K562 (cell line): Measurements from ENCODE around the gene RAD52. TPM values are rescaled to one million over a fixed set of nuclear protein-coding genes. Genes with fewer than 3 reads are reported as not detected.

ENCODE experiments used
- ATAC-seq: fragments of 200-7000 bp; cut with Tn5 transposase; 3 replicates; pipeline ENCODE4 v1.9.1; 2020; ENCODE audit warnings: moderate library complexity
- BruUV-seq: library from RNA; stranded (reverse); fragments of 400-500 nt; replicated peaks from 2 replicates; lab custom pipeline; 2021; lab: Mats Ljungman, UMichigan
- CTCF ChIA-PET: fragments of 300-600 bp; formaldehyde crosslinking; extraction: SDS; loops from one replicate; lab custom pipeline; 2021; ENCODE audit warnings: low intra/inter-chr PET ratio; lab: Yijun Ruan, JAX
- POLR2A ChIA-PET: fragments of 300-600, 350-650 bp; sonication (Branson Sonifier 250); formaldehyde crosslinking; extraction: SDS; loops from one replicate; lab custom pipeline; 2021; ENCODE audit warnings: antibody characterized with exemption, inconsistent platforms; lab: Yijun Ruan, JAX
- DNase-seq, 4 experiments: peaks; one replicate each; pipeline versions ENCODE4 v3.0.0 to v3.0.0-alpha.2; 2011 to 2018; ENCODE audit warnings: low spot score in 3 of 4, mixed read lengths in 3 of 4; ENCODE audit errors: extremely low read depth in 1 of 4
- FAIRE-seq: peaks from 2 replicates; lab custom pipeline; 2011; peaks lifted over from hg19 to GRCh38; lab: Jason Lieb, UNC
- H2AFZ ChIP-seq: 2 replicates; pipeline ENCODE4 v1.6.0; 2011; ENCODE audit warnings: low read depth, low read length, control low read depth, inconsistent platforms
- H3K27ac ChIP-seq: fragments of 200-600 bp; 3 replicates; pipeline ENCODE4 v1.8.0; 2011; ENCODE audit warnings: low read depth, mild to moderate bottlenecking, control low read depth, inconsistent platforms, low read length, moderate library complexity, mixed read lengths; ENCODE audit errors: extremely low read depth
- H3K27me3 ChIP-seq, 2 experiments: fragments of 300-600 bp in 1 of 2; 2 replicates in 1 of 2; 3 replicates in 1 of 2; pipeline versions ENCODE4 v1.6.0 to v1.8.0; 2011; ENCODE audit warnings: inconsistent platforms in 2 of 2, low read length in 2 of 2, mild to moderate bottlenecking in 1 of 2, mixed read lengths in 1 of 2, moderate library complexity in 1 of 2; ENCODE audit not compliant: control insufficient read depth in 2 of 2, insufficient read depth in 2 of 2
- H3K36me3 ChIP-seq: fragments of 300-600 bp; 3 replicates; pipeline ENCODE4 v1.8.0; 2011; ENCODE audit warnings: mild to moderate bottlenecking, low read length, inconsistent platforms; ENCODE audit not compliant: control insufficient read depth, insufficient read depth
- H3K4me1 ChIP-seq, 2 experiments: fragments of 200-600 bp in 1 of 2; replicated peaks in 1 of 2; 2 replicates in 1 of 2; 3 replicates in 1 of 2; pipeline versions ENCODE4 v1.5.1 to v1.8.0; 2011; ENCODE audit warnings: inconsistent platforms in 2 of 2, low read length in 2 of 2, mild to moderate bottlenecking in 1 of 2, mixed read lengths in 1 of 2, moderate library complexity in 1 of 2; ENCODE audit not compliant: control insufficient read depth in 2 of 2, insufficient read depth in 2 of 2
- H3K4me2 ChIP-seq: 2 replicates; pipeline ENCODE4 v1.6.1; 2011; ENCODE audit warnings: low read length, control low read depth, inconsistent platforms, mixed read lengths; ENCODE audit not compliant: insufficient read depth
- H3K4me3 ChIP-seq: fragments of 200-600 bp; sonication (generic), shearing (Covaris generic); 2 replicates; pipeline ENCODE4 v1.5.1; 2016; ENCODE audit warnings: control low read depth, inconsistent platforms
- H3K79me2 ChIP-seq: fragments of 200-600 bp; 3 replicates; pipeline ENCODE4 v1.8.0; 2011; ENCODE audit warnings: low read length, inconsistent platforms; ENCODE audit not compliant: control insufficient read depth, insufficient read depth
- H3K9ac ChIP-seq, 2 experiments: 2 replicates each; pipeline versions ENCODE4 v1.6.0 to v1.6.1; 2011; ENCODE audit warnings: low read depth in 2 of 2, low read length in 2 of 2, control low read depth in 1 of 2, inconsistent platforms in 1 of 2, mild to moderate bottlenecking in 1 of 2, mixed read lengths in 1 of 2; ENCODE audit not compliant: insufficient read depth in 1 of 2
- H3K9me1 ChIP-seq: one replicate; pipeline ENCODE4 v1.6.0; 2011; ENCODE audit warnings: inconsistent platforms, mild to moderate bottlenecking, low read length, moderate library complexity; ENCODE audit not compliant: control insufficient read depth, insufficient read depth
- H3K9me3 ChIP-seq: replicated peaks from 2 replicates; pipeline ENCODE4 v1.5.1; 2011; ENCODE audit warnings: low read depth, low read length, inconsistent platforms; ENCODE audit not compliant: control insufficient read depth, insufficient read depth
- H4K20me1 ChIP-seq: replicated peaks from 2 replicates; pipeline ENCODE4 v1.6.1; 2011; ENCODE audit warnings: low read length, inconsistent platforms, mixed read lengths; ENCODE audit not compliant: control insufficient read depth, insufficient read depth
- EP400 ChIP-seq: fragments of 450-650 bp; IDR thresholded peaks from 2 replicates; pipeline ENCODE4 v1.6.1; 2017; ENCODE audit warnings: antibody characterized with exemption, mild to moderate bottlenecking, moderate library complexity
- NCOA4 ChIP-seq: fragments of 450-650 bp; IDR thresholded peaks from 2 replicates; pipeline ENCODE4 v1.6.1; 2018; ENCODE audit warnings: mild to moderate bottlenecking; ENCODE audit not compliant: partially characterized antibody
- U2AF2 ChIP-seq: fragments of 200-400 bp; formaldehyde crosslinking; optimal IDR thresholded peaks from 2 replicates; pipeline ENCODE3; 2017; ENCODE audit warnings: low read depth, mild to moderate bottlenecking, low read length
- ZNF263 ChIP-seq: sonication (generic); formaldehyde crosslinking; IDR thresholded peaks from 2 replicates; pipeline ENCODE4 v1.8.0; 2022; ENCODE audit warnings: mild to moderate bottlenecking, missing genetic modification reagents, borderline replicate concordance
- WGBS: fragments of 100-300 bp; shearing (Covaris generic); methylation state at CpG from one replicate; pipeline ENCODE4 v1.1.6; 2016; ENCODE audit warnings: low coverage, mixed read lengths; ENCODE audit not compliant: insufficient coverage; ENCODE audit errors: missing lambda C conversion rate; 5-methylcytosine and 5-hydroxymethylcytosine counted together
- in situ Hi-C: fragments of 300-500 bp; cut with MboI; formaldehyde crosslinking; loops from 4 replicates; pipeline ENCODE4 v1.15.0; 2018; ENCODE audit warnings: inconsistent platforms, mixed read lengths
- intact Hi-C: fragments of 100-400 bp; cut with micrococcal nuclease; formaldehyde crosslinking; loops from 2 replicates; pipeline ENCODE4 v1.14.2; 2022
- polyA plus RNA-seq, 8 experiments: library from polyadenylated mRNA; depleted of rRNA in 4 of 8; stranded (reverse) in 5 of 8; unstranded in 3 of 8; fragments of >200 nt; fragmentation: Nextera tagmentation in 2 of 8; fragmentation: Illumina TruSeq in 1 of 8; extraction: Ambion mirVana in 2 of 8; extraction: Trizol in 1 of 8; gene quantifications; 2 replicates each; pipeline versions ENCODE4 v1.2.1 to v1.2.3, GENCODE V29; 2011 to 2014; ENCODE audit warnings: inconsistent platforms in 1 of 8, missing spikeins in 1 of 8
- total RNA-seq, 7 experiments: library from RNA; depleted of rRNA in 6 of 7; stranded (reverse); fragments of >200 nt in 6 of 7; fragmentation: Illumina TruSeq in 2 of 7; extraction: Trizol in 2 of 7; gene quantifications; 2 replicates each; pipeline versions ENCODE4 v1.2.1 to v1.2.3, GENCODE V29; 2011 to 2021; ENCODE audit warnings: low replicate concordance in 1 of 7
- TF ChIP-seq, protein P1 (sequence below): sonication (generic); formaldehyde crosslinking; IDR thresholded peaks from 2 replicates; pipeline ENCODE4 v1.8.0; 2022; ENCODE audit warnings: mild to moderate bottlenecking, missing genetic modification reagents

Gene RAD52
- total and polyA plus RNA-seq, 9 of the 15 experiments (the other 6 are each of a cell fraction or from before 2014, with no cell fraction given), result 1.3 to 15.9 (median 9.3) TPM

DNA sequence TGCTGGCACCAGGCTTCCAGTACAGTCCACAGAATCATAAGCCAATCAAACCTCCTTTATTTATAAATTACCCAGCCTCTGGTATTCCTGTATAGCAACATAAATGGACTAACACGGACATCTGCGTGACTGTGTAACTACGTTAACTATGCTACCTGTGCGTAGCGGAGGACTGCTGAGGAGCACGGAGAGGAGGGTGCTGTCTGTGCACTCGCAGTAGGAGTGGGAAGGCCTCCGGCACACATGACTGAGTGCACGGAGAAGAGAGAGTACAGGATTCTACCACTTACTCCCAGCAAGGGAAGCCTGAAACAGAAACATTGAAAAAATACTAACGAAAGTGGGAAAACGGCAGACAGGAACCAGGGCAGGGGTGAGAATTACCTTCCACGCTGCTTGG is 22.9 kb downstream of the RAD52 start:
- CTCF ChIA-PET, result no interaction called here
- WGBS, result 93% methylated on average over 7 of the region's 12 CpGs

DNA sequence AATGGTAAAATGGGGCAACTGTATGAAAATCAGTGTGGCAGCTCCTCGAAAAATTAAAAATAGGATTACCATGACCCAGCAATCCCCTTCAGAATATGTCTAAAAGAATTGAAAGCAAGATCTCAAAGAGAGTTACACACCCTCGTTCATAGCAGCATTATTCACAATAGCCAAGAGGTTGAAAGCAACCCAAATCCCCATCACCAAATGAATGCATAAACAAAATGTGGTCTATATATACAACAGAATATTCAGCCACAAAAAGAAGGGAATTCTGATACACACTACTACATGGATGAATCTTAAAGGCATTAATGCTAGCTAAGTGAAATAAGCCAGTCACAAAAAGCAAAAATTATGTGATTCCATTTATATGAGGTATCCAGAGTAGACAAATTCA is 27.2 kb downstream of the RAD52 start:
- BruUV-seq, result no TSS peak
- ChIA-PET CTCF (no interaction called here), POLR2A (interaction anchor here (0.6 kb wide), 1 partner anchor 15 kb away, joined by 3 read pairs; no protein-coding TSS in a partner anchor)
- H3K4me1 ChIP-seq, result no peaks in the 10 kb centered on the region; a peak in 1 of 5 replicates
- H3K36me3 ChIP-seq, result peaks cover 39% of the 10 kb centered on the region; the same call in 2 of the 3 replicates
- no peaks in the 10 kb centered on the region for H3K79me2 ChIP-seq
- H4K20me1 ChIP-seq, result no peaks in the 10 kb centered on the region
- H3K4me3 ChIP-seq, result no peak overlapping the region
- H2AFZ ChIP-seq, result no peak overlapping the region
- in situ Hi-C loops (no loop called here), intact Hi-C loops (no loop called here)
- no peaks in the 10 kb centered on the region for H3K27me3 ChIP-seq
- DNase-seq, result no peak
- H3K4me2 ChIP-seq, result no peak overlapping the region
- no peak overlapping the region for H3K9ac ChIP-seq
- no peaks in the 10 kb centered on the region for H3K9me1 ChIP-seq
- WGBS, result 83% methylated on average over 2 of the region's 2 CpGs
- FAIRE-seq, result no peak
- TF ChIP-seq, protein P1, sequence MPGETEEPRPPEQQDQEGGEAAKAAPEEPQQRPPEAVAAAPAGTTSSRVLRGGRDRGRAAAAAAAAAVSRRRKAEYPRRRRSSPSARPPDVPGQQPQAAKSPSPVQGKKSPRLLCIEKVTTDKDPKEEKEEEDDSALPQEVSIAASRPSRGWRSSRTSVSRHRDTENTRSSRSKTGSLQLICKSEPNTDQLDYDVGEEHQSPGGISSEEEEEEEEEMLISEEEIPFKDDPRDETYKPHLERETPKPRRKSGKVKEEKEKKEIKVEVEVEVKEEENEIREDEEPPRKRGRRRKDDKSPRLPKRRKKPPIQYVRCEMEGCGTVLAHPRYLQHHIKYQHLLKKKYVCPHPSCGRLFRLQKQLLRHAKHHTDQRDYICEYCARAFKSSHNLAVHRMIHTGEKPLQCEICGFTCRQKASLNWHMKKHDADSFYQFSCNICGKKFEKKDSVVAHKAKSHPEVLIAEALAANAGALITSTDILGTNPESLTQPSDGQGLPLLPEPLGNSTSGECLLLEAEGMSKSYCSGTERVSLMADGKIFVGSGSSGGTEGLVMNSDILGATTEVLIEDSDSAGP (CRISPR knock-in tag), result no peak
- TF ChIP-seq U2AF2, result no peak
- ATAC-seq, result no peak
- H3K27ac ChIP-seq, result no peak overlapping the region
- no peaks in the 10 kb centered on the region for H3K9me3 ChIP-seq

More for the DNA sequence above, 22.9 kb downstream of the RAD52 start:
- no peak overlapping the region for H3K27ac ChIP-seq
- no peaks in the 10 kb centered on the region for H3K9me1 ChIP-seq
- intact Hi-C loops, result no loop called here
- TF ChIP-seq NCOA4 (no peak), ZNF263 (CRISPR knock-in tag) (peak; percentile 74), EP400 (no peak)
- no peak overlapping the region for H3K9ac ChIP-seq
- DNase-seq (no peak), FAIRE-seq (no peak), ATAC-seq (no peak)
- H3K4me3 ChIP-seq, result no peak overlapping the region
- H2AFZ ChIP-seq, result no peak overlapping the region
- no peak overlapping the region for H3K4me2 ChIP-seq
- no peaks in the 10 kb centered on the region for H3K9me3 ChIP-seq
- no peaks in the 10 kb centered on the region for H4K20me1 ChIP-seq
- in situ Hi-C loops, result no loop called here
- H3K27me3 ChIP-seq, result no peaks in the 10 kb centered on the region
- peaks cover 48% of the 10 kb centered on the region; the same call in 2 of the 3 replicates for H3K36me3 ChIP-seq
- H3K4me1 ChIP-seq, result no peaks in the 10 kb centered on the region; a peak in 1 of 5 replicates
- POLR2A ChIA-PET, result no interaction called here
- no peaks in the 10 kb centered on the region for H3K79me2 ChIP-seq
- BruUV-seq, result no TSS peak
